GM19397 (cell line): ENCODE results near the gene TNNI3.

Experiments
- ATAC-seq: cut with Tn5 transposase; IDR thresholded peaks from one replicate; pipeline ENCODE4 v1.9.1; 2021; ENCODE audit warnings: mild to moderate bottlenecking, moderate library complexity; ENCODE audit not compliant: unreplicated experiment

The TNNI3 gene

GRCh38 chr19:55147545-55148251, 9.8 kb downstream of the TNNI3 start:
- ATAC-seq = no peak

GRCh38 chr19:55146705-55147273, 10.7 kb downstream of the TNNI3 start:
- no peak for ATAC-seq

GRCh38 chr19:55146078-55146704, 11.3 kb downstream of the TNNI3 start:
- ATAC-seq = no peak

GRCh38 chr19:55145232-55145631, 12.3 kb downstream of the TNNI3 start:
- no peak for ATAC-seq

- ATAC-seq = no peak
Measured at GRCh38 chr19:55141696-55142095, 15.8 kb downstream of the TNNI3 start.

- no peak for ATAC-seq
Measured at GRCh38 chr19:55137915-55138314, 19.6 kb downstream of the TNNI3 start.

- ATAC-seq = no peak
Measured at GRCh38 chr19:55136399-55137102, 21.0 kb downstream of the TNNI3 start.

- ATAC-seq = no peak
Measured at GRCh38 chr19:55134736-55135135, 22.8 kb downstream of the TNNI3 start.

- no peak for ATAC-seq
Measured at GRCh38 chr19:55133639-55134444, 23.7 kb downstream of the TNNI3 start.

- no peak for ATAC-seq
Measured at GRCh38 chr19:55132453-55133129, 24.9 kb downstream of the TNNI3 start.

GRCh38 chr19:55131421-55131820, 26.1 kb downstream of the TNNI3 start:
- ATAC-seq = no peak

GRCh38 chr19:55119053-55119452, 38.5 kb downstream of the TNNI3 start:
- no peak for ATAC-seq

GRCh38 chr19:55118401-55118991, 39.0 kb downstream of the TNNI3 start:
- no peak for ATAC-seq

- ATAC-seq = peak; percentile 91
Measured at GRCh38 chr19:55117663-55118391, 39.7 kb downstream of the TNNI3 start.

- peak; percentile 13 for ATAC-seq
Measured at GRCh38 chr19:55116859-55117662, 40.5 kb downstream of the TNNI3 start, which contains the start of gene PPP1R12C. Gene PPP1R12C (minus strand): TSS chr19:55117637. CDS start chr19:55117543, 94 bp downstream.

GRCh38 chr19:55116232-55116858, 41.2 kb downstream of the TNNI3 start:
- ATAC-seq = no peak

- no peak for ATAC-seq
Measured at GRCh38 chr19:55115446-55116065, 42.0 kb downstream of the TNNI3 start.
